NCI-H2171 treated with DMSO at 0.1 percent for 48 hours (cell line): ENCODE results near the gene MTCL1.
"Not testable (repeated sequence)": the region's sequence is repeated elsewhere in the genome, so short reads cannot be mapped to it uniquely, and the experiment has no call there.

ENCODE experiments used
- DNase-seq: peaks from one replicate; lab custom pipeline; 2025; lab: John Stamatoyannopoulos, UW

MTCL1 gene

DNA sequence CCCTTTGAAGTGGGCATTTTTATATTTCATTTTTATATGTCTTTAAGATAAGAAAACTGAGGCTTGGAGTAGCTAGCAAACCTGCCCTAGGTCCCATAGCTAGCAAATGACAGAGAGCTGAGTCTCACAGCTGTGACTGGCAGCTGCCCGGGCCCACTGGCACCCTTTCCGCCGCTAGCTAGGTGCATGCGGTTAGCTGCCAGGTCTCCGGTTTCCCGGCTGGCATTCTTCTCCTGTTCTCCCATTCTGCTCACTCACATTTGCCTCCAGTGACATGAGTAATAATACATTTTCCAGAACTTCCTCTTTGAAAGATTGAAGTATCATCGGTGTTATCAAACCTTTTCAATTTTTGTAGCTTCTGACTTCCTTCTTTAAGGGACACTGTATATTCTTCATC lies 38.7 kb downstream of the MTCL1 start:
- DNase-seq = peak; percentile 87

DNA sequence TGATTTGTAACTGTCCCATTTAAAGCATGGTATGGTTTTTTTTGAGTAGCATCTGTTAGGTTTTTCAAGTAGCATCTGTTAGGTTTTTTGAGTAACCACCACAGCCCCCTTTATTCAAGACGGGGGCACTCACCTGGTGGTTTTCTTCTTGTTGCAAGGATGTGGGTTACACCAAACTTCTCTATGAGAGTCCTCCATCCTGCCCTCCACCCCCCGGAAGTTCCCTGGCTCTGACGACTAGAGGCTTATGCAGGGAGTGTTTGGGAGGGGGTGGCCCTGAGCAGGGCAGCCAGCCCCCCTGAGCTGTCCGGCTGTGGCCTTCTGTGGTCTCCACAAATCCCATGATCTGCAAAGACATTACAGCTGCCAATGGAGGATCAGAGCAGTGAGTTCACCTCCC lies 39.3 kb downstream of the MTCL1 start:
- DNase-seq = peak; percentile 79

DNA sequence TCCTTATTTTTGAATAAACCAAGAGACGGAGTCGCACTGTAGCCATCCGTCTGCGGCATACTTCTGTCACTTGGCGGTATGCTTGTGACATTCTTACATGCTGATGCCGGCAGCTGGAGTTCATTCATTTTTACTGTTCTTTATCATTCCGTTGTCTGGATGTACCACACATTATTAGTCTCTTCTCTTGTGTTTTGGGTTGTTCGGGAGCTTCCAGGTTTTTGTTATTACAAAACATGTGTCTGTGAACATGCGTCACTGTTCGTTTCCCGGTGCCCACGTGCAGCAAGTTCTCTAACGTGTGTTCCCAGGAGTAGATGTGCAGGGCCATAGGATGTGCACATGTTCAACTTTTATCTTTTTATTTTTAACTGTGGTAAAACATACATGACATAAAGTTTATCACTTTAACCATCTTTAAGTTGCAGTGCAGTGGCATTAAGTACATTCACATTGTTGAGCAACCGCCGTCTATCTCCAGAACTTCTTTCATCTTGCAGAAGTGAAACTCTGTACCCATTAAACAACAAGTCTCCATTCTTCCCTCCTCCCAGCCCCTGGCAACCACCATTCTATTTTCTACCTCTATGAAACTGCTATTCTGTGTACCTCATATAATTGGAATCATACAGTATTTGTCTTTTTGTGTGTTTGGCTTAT lies 40.1 kb downstream of the MTCL1 start:
- no peak for DNase-seq

DNA sequence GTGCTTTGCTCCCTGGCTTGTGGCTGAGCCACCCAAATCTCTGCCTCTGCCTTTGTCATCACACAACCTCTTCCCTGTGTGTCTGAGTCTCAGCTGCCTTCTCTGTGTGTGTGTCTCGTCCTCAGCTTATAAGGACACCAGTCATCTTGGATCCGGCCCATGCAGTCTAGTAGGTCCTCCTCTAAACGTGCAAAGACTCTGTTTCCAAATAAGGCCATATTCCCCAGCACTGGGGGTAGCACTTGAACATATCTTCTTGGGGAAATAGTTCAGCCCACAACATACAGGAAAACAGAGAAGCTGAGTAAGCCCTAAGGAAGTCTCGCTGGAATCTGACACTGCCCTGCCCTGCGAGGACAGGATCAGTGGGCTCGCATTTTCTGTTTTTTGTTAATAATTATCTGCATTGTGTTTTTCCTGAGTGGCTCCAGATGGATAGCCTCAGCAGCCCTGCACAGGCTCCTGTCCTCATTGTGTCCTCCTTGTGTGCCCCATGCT lies 42.1 kb downstream of the MTCL1 start:
- DNase-seq = no peak

DNA sequence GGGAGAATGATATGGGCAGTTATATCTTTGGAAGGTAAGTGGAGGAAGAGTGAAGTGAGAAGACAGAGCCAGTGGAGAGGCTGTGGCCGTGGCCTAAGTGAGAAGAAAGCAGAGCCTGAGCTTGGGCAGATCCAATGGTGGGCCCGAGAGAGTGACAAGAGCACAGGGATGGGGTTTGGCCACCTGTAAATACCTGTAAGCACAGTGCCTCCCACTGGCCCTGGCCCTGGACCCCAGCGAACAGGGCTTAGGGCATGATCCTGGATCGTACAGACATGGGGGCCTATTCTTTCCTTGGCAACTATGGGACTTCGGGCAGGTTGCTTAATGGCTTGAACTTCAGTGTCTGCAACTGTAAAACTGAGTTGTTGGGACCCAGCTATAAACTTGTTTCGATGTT lies 44.1 kb downstream of the MTCL1 start:
- no peak for DNase-seq

DNA sequence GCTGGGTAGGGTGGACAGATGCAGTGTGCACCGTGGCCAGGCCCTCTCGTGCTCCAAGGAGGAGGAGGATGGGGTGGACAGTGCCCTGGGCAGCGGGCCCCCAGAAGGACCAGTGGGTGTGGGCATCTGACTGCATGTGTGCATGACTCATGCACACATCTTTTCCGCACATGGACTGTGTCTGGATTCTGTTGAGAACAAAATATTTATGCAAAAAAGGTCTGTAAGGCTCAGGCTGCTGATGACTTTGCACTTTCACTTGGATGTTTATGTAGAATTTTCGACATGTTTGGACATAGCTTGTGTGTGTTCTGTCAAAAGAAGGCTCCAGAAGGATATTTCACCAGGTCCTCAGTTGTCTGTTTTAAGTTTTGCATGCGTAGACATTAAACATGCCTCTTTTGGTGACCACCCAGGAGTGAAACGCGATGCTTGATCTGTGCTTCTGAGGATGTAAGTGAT lies 45.6 kb downstream of the MTCL1 start:
- DNase-seq = no peak

DNA sequence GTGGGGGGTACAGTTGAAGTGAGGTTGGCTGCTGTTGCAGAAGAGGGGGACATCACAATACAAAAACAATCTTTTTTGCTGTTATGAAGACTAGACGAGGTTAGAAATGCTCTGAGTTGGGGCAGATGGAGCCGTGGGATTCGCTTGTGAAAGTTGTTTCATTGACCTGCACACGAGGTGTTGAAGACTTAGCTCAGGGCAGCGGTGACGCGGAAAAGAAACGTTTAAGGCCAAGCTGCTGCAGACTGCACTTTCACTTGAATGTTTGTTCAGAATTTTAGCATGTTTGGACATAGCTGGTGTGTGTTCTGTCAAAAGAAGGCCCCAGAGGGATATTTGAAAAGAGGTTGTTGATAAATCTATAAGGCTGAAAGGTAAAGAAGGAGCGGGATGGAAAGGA lies 46.3 kb downstream of the MTCL1 start:
- DNase-seq = peak; percentile 7

DNA sequence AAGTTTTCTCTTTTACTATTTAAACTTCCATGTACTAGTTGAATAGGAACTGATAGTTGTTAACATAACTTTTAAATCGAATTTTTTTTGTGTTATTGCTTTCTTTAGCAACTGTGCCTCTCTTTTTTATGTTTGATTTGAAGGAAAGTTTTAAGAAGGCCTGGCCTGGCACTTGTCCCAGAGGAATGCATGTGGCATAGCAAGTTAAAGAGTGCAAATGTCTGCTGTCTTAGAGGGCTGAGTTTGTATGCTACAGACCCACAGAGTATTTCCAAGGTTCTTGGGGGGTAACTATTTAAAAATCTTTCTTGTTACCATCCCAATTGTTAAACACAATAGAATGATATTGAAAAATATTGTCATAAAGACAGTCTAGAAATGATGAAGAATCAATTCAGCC lies 47.0 kb downstream of the MTCL1 start:
- DNase-seq = no peak

DNA sequence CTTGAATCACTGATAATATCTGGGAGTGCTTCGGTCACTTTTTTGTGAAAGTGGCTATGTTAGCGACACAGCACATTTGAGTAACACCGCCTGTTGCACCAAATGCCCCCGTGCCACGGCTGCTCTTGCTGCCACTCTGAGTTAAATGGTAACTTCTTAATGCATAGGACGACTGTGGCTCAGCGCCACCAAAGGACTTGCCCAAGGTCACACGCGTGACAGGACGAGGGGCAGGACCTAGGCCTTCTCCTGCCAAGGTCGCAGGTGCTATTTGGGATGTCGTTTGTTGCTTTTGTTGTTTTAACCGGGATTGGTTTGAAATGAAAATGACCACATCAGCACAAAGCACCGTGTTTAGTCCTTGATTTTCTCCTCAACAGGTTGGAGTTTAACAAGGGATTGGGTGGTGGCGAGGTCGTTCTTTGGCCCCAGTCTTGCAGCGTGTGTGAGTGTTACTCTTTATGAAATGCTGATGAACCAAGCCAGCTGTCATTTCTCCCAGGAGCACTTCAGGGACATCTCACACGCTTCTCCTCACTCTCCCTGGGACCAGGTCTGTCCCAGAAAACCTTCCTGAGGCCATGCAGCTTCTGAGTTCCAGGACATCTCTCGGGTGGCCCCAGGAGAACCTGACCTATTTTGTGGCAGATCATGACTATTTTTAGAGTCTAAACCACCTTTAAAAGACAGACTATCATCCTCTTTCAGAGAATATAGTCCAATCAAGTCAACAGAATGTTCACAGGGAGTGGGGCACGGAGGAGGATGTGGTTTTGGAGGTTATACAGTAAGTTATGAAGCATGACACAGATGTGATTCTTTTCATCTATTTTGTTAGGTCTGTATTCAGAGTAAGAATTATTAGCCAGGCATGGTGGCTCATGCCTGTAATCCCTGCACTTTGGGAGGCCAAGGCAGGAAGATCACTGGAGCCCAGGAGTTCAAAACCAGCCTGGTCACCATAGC lies 49.9 kb downstream of the MTCL1 start:
- no peak for DNase-seq

DNA sequence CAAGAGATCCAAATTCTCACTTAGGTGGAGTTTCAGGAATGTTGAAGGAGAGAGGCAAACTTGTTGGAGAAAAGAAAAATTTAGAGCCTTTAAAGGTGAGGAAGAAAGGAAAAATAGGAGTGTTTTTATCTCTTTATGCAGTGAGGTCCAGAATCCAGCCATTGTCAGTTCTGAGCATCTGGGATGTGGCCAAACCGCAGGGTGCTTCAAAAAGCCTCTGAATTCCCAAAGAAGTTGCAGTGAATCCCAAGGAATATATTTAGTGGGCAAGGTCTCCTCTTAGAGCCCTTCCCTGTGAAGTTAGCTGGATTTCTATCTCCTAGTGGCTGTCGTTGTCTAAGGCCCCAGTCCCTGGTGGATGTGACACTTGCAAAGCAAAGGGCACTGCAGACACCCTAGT lies 51.2 kb downstream of the MTCL1 start:
- no peak for DNase-seq

DNA sequence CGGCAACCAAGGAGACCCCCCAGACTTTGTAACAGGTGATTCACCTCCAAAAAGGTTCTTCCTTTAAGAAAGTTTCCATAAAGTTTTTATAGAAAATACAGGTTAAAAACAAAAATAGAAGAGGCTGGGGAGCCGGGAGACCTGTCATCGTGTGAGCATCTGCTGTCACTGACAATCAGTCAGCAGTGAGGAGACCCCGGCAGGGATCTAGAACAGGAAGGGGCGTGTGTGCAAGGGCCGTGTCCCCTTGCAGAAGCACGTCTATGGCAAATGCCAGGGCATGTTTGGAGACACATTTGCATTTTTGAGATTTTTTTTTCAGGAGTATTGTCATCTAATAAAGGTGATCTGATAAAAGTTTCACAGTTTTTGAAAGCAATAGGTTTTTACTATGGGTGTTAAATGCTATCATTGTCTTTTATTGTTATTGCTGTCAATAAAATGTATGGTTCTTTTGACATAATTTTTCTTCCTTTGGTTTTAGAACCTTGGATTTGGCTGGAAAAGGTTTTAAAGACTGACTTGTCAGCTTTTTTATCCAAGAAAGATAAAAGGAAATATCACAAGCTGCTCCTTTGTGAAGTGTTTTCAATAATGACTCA lies 52.1 kb downstream of the MTCL1 start:
- DNase-seq = no peak

DNA sequence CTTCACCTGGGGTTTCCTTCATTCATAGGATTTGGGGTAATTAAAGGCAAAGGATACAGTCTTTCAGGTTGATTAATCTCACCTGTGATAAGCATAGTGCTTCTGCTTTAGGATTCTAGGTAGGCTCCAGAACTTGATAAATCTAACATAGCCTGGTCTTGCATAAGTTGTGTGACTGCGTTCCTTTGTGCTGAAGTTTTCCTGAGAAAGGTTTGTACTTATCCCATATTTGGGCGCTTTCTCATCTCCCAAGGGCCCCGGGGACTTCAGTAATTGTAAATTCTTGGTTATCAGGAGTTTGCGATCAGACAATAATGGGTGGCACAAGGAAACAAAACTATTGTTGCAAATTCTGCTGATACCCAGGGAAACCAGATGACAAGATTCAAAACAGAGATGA lies 53.1 kb downstream of the MTCL1 start:
- DNase-seq = no peak

DNA sequence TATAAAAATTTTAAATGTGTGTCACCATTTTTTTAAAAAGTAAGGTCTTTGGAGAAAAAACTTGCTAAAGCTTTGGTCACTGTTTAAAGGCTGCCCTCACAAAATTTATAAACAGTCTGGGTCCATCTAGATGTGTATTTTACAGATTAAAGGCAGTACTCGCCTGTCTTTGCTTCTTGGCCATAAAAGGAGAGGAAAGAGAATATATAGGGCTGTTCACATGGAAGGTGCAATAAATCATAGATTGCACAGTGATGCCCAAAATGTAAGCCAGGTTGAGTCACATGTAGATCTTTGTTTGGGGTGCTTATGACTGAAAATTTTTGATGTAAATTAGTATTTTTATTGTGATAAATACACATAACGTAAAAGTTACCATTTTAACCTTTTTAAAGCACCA lies 55.6 kb downstream of the MTCL1 start:
- DNase-seq = no peak

DNA sequence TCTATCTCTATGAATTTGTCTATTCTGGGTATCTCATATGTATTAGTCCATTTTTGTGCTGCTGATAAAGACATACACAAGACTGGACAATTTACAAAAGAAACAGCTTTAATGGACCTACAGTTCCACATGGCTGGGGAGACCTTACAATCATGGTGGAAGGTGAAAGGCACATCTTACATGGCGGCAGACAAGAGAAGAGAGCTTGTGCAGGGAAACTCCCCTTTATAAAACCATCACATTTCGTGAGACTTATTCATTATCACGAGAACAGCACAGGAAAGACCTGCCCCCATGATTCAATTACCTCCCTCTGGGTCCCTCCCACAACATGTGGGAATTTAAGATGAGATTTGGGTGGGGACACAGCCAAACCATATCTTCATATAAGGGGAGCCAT lies 56.2 kb downstream of the MTCL1 start:
- DNase-seq = not testable (repeated sequence)

DNA sequence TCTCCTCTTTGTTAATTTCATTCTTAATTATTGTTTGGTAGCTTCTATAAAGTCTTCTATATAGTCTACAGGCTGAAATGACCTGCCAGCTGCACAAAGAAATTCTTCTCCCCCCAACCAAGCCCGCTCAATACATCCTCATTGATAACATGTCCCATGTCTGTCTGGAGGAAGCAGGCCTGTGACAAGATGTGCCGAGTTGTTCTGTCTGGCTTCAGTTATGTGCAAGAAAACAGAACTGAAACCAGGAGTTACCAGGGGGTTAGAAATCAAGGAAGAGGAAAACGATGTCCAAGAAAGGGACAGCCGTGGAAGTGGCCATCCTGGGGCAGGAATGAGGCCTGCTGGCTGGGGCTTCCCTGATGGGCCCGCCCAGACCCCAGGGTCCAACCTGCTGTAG lies 57.6 kb downstream of the MTCL1 start:
- no peak for DNase-seq

DNA sequence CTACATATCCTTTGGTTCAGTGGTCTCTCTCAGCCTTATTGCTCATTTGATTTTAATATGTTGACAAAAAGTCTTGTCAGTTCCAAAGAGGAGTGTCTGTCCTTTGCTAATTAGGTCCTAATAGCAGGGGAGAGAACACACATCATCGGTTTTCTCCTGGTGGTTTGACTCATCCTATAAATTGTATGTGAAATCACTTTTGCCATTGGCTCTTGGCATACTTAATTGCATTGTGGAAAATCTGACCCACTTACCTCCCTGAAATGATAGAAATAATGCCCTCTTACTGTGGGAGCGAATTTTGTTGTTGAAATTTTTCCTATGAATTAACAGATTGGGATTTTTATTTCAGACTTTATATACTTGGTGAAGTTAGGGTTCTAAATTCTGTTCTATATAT lies 58.3 kb downstream of the MTCL1 start:
- no peak for DNase-seq

DNA sequence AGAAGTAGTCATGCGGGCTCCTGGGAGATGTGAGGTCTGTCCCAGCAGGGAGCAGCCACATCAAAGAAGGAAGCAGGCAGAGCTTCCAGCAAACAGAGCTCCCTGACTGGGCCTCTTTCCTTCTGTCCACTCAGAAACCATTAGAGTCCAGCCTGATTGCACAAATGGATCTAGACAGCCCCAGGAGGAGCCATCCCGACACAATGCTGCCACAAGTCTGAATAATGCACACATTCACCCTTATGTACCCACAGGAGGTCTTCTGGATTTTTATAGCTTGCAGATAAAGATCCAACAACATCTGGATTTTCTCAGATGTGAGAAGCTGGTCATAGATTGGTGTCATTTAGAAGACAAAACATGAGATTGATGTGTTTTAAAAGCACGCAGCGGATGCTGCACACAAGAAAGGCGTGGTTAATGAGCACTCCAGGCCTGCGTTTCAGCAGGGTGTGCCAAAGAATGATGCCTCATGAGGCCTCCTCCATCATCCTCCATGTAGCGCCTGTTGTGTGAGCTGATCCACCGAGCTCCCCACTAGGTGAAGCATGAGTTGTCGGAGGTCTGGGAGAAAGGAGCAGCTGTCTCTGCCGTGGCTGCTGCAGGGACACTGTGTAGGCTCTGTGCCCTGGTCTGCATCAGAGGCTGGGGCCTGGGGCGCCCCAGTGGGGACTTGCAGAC lies 60.6 kb downstream of the MTCL1 start:
- no peak for DNase-seq

DNA sequence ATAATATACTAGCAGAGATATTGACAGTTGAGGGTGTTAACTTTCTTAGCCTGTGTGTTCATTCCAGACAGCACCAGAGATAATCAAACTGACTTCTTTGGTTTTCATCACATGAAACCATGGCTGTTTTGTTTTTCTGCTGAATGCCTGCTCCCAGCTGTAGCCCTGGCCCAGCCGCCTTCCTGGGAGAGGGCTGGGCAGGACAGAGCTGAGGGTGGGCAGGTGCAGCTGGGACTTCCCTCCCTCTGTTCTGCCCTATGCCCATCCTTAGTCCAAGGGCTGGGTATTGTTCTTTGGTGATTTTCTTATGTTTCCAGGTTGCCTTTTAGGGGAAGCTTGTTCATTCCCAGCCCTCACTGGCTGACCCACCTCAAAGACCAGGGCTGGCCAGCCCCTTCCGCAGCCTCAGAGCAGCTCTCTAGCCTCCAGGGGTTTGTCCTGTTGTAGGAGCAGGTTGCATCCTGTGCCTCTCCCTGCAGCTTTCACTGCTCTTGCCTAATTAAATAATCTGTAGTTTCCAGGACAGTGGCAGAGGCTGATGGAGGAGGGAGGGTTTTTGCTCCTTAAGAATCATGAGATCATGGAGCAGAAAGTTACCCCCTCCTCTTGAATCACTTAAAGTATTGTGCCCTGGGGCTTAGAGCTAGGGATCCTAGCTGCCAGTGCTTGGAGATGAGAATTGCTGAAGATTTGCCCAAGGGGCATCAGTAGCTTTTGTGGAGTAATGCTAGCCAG lies 61.4 kb downstream of the MTCL1 start:
- no peak for DNase-seq

DNA sequence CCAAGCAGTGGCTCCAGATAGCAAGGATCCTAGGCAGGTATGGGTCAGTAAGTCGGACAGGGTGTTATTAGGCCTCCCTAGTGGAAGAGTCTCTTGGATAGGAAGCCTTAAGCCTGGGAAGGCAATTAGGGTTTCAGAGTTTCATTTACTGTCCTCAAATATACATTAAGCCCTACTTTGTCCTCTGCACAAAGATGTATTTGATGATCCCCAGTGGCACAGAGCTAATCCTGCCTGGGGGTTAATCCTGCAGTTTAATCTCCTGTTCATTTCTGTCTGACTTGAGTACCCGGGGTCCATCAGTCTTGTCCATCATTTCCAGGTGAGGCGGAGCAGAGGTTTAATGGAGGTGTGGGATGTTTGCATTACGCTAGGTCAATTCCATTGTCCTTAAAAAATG lies 62.0 kb downstream of the MTCL1 start:
- DNase-seq = no peak

DNA sequence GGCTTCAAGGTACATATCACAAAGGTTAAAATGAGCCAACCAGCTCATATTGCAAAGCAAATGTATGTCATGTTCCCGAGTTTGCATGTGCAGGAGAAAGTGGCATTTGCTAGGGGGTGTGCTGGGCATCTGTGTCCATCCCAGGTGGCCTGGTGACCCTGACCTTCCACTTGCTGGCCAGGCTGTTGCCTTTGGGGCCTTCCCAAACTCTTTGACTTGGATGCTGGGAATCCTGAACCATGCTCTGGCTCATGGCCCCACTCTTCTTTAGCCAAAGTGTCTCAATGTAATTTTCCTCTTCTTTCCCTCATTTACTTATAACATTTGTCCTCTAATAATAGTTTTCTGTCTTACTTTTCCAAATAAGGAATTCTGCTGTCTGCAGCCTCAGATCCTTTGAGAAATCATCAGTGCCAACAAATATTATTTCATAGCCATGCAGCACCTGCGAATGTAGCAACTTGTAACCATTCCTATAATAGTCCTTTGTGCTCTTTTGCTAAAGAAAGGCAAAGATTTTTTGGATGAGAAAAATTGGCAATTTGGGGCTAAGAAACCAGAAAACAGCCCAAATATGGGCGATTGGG lies 64.2 kb downstream of the MTCL1 start:
- DNase-seq = no peak

DNA sequence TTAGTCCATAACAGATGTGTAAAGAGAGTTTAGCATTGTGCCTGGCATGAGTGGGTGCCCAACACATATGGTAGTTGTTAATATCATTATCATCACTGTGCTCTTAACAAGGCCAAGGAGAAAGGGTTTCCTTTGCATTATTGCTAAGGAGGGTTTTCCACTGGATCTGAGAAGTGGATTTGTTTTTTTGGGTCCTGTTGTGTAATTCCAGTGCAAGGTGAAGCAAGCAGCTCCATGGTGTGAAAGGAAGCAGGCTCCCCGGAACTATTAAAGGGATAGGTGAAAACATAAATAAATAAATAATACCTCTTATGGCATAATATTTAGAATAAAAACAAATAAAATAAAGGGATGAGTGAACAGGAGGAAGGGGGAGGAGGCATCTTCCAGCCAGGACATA lies 65.3 kb downstream of the MTCL1 start:
- no peak for DNase-seq
